KOPT-K1 (cell line): ENCODE results near the gene CA9.

ENCODE experiments used
- H3K27ac ChIP-seq: fragments of 200-600 bp; sonication (generic); 2 replicates; pipeline ENCODE4 v1.5.1; 2016; ENCODE audit warnings: antibody characterized with exemption, mild to moderate bottlenecking, low read depth, low read length; ENCODE audit not compliant: poor library complexity, severe bottlenecking
- H3K36me3 ChIP-seq: fragments of 200-600 bp; sonication (generic); 2 replicates; pipeline ENCODE4 v1.5.1; 2017; ENCODE audit warnings: antibody characterized with exemption, mild to moderate bottlenecking, low read length, moderate library complexity; ENCODE audit not compliant: insufficient read depth
- H3K9me3 ChIP-seq: fragments of 200-600 bp; sonication (generic); 2 replicates; pipeline ENCODE4 v1.5.1; 2017; ENCODE audit warnings: antibody characterized with exemption, low read length, mild to moderate bottlenecking; ENCODE audit not compliant: insufficient read depth, poor library complexity, severe bottlenecking

CA9 gene

DNA sequence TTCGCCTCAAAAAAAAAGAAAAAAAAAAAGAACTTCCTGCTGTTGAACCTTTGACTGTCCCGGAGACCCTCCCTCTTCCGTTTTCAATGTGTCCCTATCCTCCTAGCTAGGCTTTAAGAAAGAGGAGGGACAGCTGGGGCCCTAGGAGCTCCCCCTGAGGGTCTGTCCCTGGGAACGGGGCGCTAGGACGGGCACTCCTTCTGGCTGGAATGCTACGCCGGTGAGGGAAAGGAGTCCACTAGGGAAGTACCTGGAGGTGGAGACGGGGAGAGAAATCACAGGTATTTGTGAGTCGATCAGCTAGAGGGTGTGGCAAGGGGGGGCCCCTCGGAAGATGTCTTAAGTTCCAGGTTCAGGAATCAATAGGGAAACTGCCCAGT lies 27.6 kb upstream of the CA9 start:
- H3K9me3 ChIP-seq: no peaks in the 10 kb centered on the region
- peak overlapping the region; percentile 44 for H3K27ac ChIP-seq
- no peaks in the 10 kb centered on the region for H3K36me3 ChIP-seq

DNA sequence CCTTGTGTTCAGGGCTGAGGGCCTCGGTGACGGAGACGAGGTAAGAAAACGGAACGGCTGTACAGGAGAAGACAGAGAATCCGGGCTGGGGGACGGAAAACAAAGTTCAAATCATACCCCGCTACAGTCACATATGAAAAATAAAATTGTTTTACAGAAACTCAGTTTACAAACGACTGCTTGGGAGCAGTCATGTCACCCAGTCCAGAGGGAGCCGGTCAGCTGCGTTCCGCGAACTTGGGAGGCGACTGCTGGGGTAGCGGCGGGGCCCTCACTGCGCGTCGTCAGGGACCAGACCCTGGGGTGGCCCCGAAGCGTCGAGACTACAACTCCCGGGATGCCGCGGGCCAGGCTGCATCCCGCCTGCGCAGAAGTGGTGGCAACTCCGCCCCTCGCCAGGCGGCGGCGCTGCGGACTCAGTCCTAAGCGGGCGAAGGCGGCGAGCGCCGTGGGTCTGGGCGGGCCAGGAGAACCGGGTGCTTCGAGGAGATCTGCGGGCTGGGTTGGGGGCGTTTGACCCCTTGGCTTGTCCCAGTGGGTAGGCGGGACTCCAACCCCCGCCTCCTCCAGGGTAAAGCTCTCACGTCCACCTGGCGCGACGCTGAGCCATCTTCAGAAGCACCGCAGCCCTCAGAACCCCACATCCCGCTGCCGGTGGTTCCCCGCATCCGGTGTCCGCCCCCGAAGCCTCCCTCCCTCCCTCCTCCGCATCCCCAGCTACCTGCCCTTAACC lies 27.0 kb upstream of the CA9 start:
- H3K27ac ChIP-seq: peak overlapping the region; percentile 44
- no peaks in the 10 kb centered on the region for H3K36me3 ChIP-seq
- no peaks in the 10 kb centered on the region for H3K9me3 ChIP-seq

DNA sequence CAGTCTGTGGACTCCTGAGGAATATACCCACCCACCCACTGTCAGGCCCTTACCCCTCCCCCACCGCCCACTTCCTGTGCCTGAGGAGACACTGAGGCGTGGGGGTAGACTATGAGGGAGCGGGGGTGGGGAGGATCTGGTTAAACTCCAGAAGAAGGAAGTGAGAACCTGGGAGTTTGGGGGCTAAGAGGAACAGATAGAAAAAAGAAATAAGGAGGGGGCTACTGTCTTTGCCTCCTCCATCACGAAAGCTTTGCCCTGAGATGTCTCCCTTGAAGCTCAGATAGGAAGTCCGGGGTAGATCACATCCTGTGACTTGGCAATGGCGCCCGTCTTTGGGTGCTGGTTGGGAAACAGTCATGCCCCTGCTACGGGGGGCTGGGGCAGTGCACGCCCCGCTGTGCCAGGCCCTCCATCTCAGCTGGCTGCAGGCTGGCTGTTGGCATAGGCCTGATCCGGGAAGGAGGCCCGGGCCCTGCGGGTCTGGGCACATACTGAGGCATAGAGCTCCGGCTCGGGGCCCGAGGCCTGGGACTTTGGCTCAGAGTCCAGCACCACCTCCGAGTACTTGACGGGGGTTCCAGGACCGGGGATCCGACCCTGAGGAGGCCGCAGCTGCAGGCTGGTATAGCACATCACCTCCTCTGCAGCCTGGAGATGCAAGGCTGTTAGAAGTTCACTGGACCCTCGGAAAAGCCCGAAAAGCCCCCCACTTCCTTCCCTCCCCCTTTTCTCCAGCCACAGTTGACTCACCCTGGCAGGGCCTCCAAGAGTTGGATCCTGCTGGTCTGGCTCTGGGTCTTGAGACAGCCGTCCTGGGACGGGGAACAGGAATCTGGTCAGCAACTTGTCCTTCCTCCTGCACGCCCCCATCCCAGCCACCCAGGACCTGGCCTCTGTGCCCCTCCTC lies 24.0 kb upstream of the CA9 start:
- Histone ChIP-seq H3K9me3 (no peaks in the 10 kb centered on the region), H3K27ac (peak overlapping the region; percentile 66), H3K36me3 (no peaks in the 10 kb centered on the region)

DNA sequence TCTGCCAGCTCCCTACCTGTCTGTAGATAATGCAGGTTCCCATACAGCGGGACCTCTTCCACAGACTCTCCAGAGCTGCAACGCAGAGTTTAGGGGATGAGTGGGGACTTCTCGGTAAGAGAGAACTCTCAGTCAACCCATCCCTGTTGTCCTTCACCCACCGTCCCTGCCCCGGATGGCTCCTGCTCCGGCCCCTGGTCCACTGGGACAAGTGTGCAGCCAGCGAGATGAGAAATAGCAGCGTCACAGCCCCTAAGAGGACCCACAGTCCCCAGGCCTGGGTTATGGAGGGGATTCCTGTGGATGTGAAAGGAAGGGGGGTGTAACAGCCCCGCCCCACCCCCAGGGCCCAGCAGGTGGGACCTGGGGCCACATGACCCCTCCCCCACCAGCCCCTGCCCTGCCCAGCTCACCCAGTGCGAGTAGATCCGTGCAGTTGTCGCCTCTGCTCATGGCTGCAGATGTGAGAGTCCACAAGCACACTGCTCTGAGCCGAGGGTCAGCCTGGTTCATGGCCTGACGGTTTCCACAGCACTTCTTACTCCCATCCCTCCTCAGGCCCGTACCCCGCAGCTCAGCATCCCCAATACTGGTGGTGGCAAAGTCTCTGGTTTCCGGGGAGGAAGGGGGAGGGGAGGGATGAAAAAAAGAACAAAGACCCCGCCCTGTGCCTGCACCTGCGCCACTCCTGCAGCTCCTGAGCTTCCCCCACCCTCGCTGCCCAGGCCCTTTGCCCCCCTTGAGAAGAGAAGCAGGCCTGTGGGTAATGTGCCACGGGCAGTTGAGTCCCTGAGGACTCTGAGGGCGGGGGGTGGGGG lies 23.2 kb upstream of the CA9 start, which contains the start of gene SIT1:
TSS of gene SIT1 (minus strand) at position 591 of the 818 bp plus-strand sequence. CDS start at position 513, 78 bp downstream.
- H3K27ac ChIP-seq: peak within 1 kb of the TSS; percentile 66
- no peaks in the 10 kb centered on the region for H3K9me3 ChIP-seq
- H3K36me3 ChIP-seq: no peaks in the 10 kb centered on the region

DNA sequence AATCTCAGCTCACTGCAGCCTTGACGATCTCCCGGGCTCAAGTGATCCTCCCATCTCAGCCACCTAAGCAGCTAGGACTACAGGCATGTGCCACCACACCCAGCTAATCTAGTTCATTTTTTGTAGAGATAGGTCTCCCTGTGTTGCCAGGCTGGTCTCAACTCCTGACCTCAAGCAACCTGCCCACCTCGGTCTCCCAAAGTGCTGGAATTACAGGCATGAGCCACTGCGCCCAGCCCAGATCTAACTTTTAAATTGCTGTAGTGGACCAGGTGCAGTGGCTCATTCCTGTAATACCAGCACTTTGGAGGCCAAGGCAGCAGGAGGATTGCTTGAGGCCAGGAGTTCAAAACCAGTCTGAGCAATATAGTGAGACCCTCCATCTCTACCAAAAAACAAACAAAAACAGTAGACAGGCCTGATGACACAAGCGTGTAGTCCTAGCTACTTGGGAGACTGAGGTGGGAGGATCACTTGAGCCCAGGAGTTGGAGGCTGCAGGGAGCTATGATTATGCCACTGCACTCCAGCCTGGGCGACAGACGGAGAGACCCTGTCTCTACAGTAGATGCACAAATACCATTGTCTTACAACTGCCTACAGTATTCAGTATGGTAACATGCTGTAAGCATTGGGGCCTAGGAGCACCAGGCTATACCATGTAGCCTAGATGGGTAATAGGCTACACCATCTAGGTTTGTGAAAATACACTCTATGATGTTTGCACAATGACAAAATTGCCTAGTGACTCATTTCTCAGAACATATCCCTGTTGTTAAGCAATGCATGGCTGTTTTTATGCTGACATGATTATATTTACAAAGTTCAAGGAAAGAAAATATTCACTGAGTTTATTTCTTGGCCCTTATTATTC lies 21.5 kb upstream of the CA9 start:
- Histone ChIP-seq H3K36me3 (no peaks in the 10 kb centered on the region), H3K27ac (no peak overlapping the region)

DNA sequence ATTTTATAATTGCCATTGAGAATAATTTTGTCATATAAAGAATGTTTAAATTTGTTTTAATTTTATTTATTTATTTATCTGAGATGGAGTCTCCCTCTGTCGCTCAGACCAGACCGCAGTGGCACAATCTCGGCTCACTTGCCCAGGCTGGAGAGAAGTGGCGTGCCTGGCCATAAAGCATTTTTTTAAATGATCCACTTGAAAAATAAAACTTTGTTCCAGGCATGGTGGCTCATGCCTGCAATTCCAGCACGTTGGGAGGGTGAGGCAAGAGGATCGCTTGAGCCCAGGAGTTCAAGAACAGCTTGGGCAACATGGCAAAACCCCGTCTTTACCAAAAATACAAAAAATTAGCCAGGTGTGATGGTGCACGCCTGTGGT lies 20.9 kb upstream of the CA9 start:
- H3K27ac ChIP-seq: no peak overlapping the region
- H3K9me3 ChIP-seq: no peaks in the 10 kb centered on the region
- no peaks in the 10 kb centered on the region for H3K36me3 ChIP-seq

More for the DNA sequence above, 21.5 kb upstream of the CA9 start:
- H3K9me3 ChIP-seq: no peaks in the 10 kb centered on the region

DNA sequence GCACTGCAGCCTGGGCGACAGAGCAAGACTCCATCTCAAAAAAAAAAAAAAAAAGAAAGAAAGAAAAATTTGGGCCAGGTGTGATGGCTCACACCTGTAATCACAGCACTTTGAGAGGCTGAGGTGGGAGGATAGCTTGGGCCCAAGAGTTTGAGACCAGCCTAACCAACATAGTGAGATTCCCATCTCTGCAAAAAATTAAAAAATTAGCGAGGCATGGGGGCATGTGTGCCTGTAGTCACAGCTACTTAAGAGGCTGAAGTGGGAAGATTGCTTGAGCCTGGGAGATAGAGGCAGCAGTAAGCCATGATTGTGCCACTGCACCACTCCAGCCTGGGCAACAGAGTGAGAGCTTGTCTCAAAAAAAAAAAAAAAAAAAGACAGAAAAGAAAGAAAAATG lies 20.1 kb upstream of the CA9 start:
- Histone ChIP-seq H3K27ac (no peak overlapping the region), H3K9me3 (no peaks in the 10 kb centered on the region), H3K36me3 (no peaks in the 10 kb centered on the region)

DNA sequence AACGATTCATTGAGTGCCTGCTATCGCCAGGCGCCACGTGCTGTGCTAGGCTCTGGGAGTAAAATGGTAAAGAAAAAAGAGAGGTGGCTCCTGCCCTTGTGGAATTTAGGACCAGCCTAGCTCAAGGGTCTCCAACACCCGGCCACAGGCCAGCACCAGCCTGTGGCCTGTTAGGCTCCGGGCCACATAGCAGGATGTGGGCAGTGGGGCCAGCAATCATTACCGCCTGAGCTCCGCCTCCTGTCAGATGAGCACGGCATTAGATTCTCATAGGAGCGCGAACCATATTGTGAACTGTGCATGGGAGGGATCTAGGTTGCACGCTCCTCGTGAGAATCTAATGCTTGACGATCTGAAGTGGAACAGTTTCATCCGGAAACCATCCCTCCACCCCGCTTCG lies 17.4 kb upstream of the CA9 start:
- H3K27ac ChIP-seq: no peak overlapping the region
- no peaks in the 10 kb centered on the region for H3K9me3 ChIP-seq
- peaks cover 11% of the 10 kb centered on the region; the same call in 1 of the 2 replicates for H3K36me3 ChIP-seq

DNA sequence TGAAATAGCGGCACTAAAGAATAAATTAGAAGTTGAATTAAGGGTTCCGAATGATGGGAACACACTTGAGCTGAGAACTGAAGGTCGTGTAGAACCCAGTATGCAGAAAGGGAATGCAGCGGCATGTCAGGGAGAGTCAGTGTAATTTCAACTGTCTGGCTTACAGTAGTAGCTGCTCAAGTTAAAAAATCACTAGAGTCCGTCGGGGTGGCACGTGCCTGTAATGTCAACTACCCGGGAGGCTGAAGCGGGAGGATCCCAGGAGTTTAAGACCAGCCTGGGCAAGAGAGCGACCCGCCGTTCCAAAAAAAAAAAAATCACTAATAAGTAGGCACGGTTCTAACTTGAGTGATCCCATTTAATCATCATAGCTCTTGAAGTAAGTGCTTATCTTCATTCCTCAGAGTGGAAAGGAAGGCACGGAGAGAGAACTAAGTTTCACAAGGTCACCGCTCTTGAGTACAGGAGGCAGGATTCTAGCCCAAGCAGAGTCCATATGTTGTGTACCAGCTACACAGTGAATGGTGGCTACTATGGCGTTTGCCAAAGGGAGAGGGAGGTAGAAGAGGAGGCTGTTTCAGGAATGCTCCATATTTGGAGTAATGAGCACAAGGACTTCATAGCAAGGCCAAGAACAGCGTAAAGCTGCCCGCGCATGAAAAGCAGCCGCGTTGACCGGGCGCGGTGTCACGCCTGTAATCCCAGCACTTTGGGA lies 16.7 kb upstream of the CA9 start:
- no peaks in the 10 kb centered on the region for H3K9me3 ChIP-seq
- no peak overlapping the region for H3K27ac ChIP-seq
- H3K36me3 ChIP-seq: peaks cover 11% of the 10 kb centered on the region; the same call in 1 of the 2 replicates

DNA sequence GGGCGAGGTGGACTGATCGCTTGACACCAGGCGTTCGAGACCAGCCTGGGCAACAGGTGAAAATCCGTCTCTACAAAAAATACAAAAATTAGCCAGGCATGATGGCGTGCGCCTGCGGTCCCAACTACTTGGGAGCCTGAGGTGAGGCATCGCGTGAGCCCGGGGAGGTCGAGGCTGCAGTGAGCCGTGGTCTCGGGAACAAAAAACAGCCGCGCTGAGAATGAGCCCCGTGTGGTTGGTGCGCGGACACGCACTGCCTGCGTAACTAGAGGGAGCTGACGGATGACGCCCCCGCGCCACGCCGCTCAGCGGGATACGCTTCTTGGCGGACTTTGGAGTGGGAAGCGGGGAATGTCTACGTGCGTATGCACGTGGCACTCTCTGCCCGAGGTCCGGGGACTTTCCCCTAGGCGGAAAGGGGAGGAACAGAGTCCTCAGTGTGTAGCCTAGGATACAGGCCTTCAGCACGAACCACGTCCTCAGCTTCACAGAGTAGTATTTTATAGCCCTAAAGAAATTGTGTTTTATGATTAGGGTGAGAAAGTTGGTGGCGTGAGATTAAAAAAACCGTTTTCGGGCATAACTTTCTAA lies 16.1 kb upstream of the CA9 start, which contains the start of gene RMRP:
TSS of gene RMRP (minus strand) at position 474 of the 591 bp plus-strand sequence.
- Histone ChIP-seq H3K27ac (peak within 1 kb of the TSS; percentile 69), H3K9me3 (no peaks in the 10 kb centered on the region), H3K36me3 (peaks cover 11% of the 10 kb centered on the region; the same call in 1 of the 2 replicates)

DNA sequence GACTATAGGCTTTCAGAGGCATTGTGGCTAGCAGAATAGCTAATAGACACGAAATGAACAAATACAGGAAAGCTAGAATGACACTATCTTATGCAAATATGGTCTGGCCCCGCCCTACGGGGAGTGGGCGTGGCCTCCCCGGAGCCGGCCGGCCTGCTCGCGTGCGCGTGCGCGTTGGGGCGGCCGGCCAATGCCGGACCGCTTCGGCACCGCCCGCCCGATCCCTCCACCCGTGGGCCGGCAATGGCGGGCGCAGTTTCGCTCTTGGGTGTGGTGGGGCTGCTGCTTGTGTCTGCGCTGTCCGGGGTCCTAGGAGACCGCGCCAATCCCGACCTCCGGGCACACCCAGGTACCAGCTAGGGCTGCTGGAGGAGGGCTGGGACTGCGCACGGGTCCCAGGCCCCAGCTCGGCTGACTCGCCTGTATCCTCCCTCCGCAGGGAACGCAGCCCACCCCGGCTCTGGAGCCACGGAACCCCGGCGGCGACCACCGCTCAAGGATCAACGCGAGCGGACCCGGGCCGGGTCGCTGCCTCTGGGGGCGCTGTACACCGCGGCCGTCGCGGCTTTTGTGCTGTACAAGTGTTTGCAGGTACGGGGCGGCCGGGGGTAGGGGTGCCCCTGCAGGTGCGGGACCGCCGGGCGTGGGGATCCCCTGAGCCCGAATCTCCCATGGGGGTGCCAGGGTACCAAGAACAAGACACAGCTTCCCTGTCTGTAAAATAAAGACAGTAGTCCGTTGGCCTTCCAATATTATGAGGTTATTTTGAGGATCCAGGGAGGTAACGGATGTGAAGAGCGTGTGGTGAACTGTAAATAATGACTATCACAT lies 15.4 kb upstream of the CA9 start, which contains the start of gene CCDC107:
TSS of gene CCDC107 (plus strand) at position 156 of the 831 bp plus-strand sequence. CDS start at position 244, 88 bp downstream.
- peak within 1 kb of the TSS; percentile 69 for H3K27ac ChIP-seq
- H3K36me3 ChIP-seq: peaks cover 11% of the 10 kb centered on the region; the same call in 1 of the 2 replicates
- no peaks in the 10 kb centered on the region for H3K9me3 ChIP-seq

DNA sequence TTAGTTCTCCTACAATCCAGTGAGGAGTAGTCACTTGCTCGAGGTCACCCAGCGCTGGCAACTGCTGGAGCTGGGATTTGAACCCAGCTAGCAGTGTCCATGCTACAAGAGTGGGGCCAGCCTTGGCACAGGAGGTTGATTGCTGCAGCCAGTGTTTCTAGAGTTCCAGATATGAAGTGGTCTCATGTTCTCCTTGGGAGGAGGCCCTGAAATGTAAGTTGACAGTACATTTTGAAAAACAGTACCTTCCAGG lies 14.8 kb upstream of the CA9 start:
- no peaks in the 10 kb centered on the region for H3K9me3 ChIP-seq
- H3K27ac ChIP-seq: peak overlapping the region; percentile 69

DNA sequence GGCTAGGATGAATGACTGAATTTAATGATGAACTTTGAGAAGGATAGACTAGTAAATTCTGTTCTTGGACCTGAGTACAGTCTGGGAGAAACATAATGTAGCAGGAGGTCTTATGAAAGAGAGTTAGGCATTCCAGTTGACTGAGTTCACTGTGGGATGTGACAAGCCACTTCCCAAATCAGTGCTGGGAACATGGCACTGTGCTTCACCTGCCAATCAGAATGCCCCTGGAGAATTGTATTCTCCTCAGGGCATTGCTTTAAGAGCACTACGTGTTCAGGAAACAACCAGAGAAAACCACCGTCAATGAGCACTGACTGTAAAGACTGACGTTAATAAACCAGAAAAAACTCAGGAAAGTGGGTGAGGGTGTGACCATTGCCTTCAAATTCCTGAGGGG lies 14.4 kb upstream of the CA9 start:
- H3K27ac ChIP-seq: no peak overlapping the region
- H3K9me3 ChIP-seq: no peaks in the 10 kb centered on the region
- peaks cover 11% of the 10 kb centered on the region; the same call in 1 of the 2 replicates for H3K36me3 ChIP-seq

More for the DNA sequence above, 14.8 kb upstream of the CA9 start:
- peaks cover 11% of the 10 kb centered on the region; the same call in 1 of the 2 replicates for H3K36me3 ChIP-seq
